K562 (cell line): ENCODE measurements around the gene POLL. TPM values are rescaled to one million over a fixed set of nuclear protein-coding genes. Genes with fewer than 3 reads are reported as not detected.
A peak's percentile ranks its signal among the peaks of the same experiment; 100 is the strongest.

Source experiments
- CHCHD3 ChIP-seq: fragments of 250-450 bp; sonication (Bioruptor Pico); IDR thresholded peaks from 2 replicates; pipeline ENCODE4 v2.1.2; 2022; ENCODE audit warnings: mild to moderate bottlenecking
- CREM ChIP-seq: IDR thresholded peaks from 2 replicates; pipeline ENCODE4 v1.6.1; 2014; ENCODE audit warnings: antibody characterized with exemption, low read depth
- ETV5 ChIP-seq: sonication (generic); formaldehyde crosslinking; IDR thresholded peaks from 2 replicates; pipeline ENCODE4 v1.4.0; 2020; ENCODE audit warnings: low read depth, mild to moderate bottlenecking, missing genetic modification reagents
- L3MBTL2 ChIP-seq: fragments of 450-650 bp; IDR thresholded peaks from 2 replicates; pipeline ENCODE4 v1.6.1; 2016; ENCODE audit warnings: mild to moderate bottlenecking, moderate library complexity
- NCOA6 ChIP-seq: fragments of 450-650 bp; IDR thresholded peaks from 2 replicates; pipeline ENCODE4 v1.6.1; 2017; ENCODE audit warnings: mild to moderate bottlenecking
- RAD21 ChIP-seq, 2 experiments: fragments of 250-450 bp in 1 of 2; fragments of 450-650 bp in 1 of 2; sonication (Bioruptor Pico) in 1 of 2; formaldehyde crosslinking in 1 of 2; IDR thresholded peaks in 1 of 2; conservative IDR thresholded peaks in 1 of 2; 2 replicates each; pipeline versions ENCODE4 v1.4.0 to v1.8.0; 2020 to 2022; ENCODE audit warnings: mild to moderate bottlenecking in 2 of 2, moderate library complexity in 1 of 2
- RB1 ChIP-seq: fragments of 450-650 bp; IDR thresholded peaks from 2 replicates; pipeline ENCODE4 v1.6.1; 2017; ENCODE audit warnings: low read depth, mild to moderate bottlenecking
- RFX1 ChIP-seq: fragments of 450-650 bp; IDR thresholded peaks from 2 replicates; pipeline ENCODE4 v1.6.1; 2016; ENCODE audit warnings: mild to moderate bottlenecking, moderate library complexity
- SNIP1 ChIP-seq: fragments of 450-650 bp; IDR thresholded peaks from 2 replicates; pipeline ENCODE4 v1.7.1; 2017; ENCODE audit warnings: low read depth, mild to moderate bottlenecking
- SPI1 ChIP-seq: IDR thresholded peaks from 2 replicates; pipeline ENCODE4 v1.6.1; 2011; ENCODE audit warnings: low read depth, low read length, control low read depth, borderline replicate concordance
- ZBTB1 ChIP-seq: sonication (generic); formaldehyde crosslinking; IDR thresholded peaks from 2 replicates; pipeline ENCODE4 v1.8.1; 2023; ENCODE audit warnings: missing genetic modification reagents, low read depth, mild to moderate bottlenecking, borderline replicate concordance
- ZFX ChIP-seq: sonication (generic); formaldehyde crosslinking; IDR thresholded peaks from 2 replicates; pipeline ENCODE4 v1.8.0; 2022; ENCODE audit warnings: mild to moderate bottlenecking, missing genetic modification reagents, moderate library complexity
- polyA plus RNA-seq, 8 experiments: library from polyadenylated mRNA; depleted of rRNA in 4 of 8; stranded (reverse) in 5 of 8; unstranded in 3 of 8; fragments of >200 nt; fragmentation: Nextera tagmentation in 2 of 8; fragmentation: Illumina TruSeq in 1 of 8; extraction: Ambion mirVana in 2 of 8; extraction: Trizol in 1 of 8; gene quantifications; 2 replicates each; pipeline versions ENCODE4 v1.2.1 to v1.2.3, GENCODE V29; 2011 to 2014; ENCODE audit warnings: inconsistent platforms in 1 of 8, missing spikeins in 1 of 8
- total RNA-seq, 7 experiments: library from RNA; depleted of rRNA in 6 of 7; stranded (reverse); fragments of >200 nt in 6 of 7; fragmentation: Illumina TruSeq in 2 of 7; extraction: Trizol in 2 of 7; gene quantifications; 2 replicates each; pipeline versions ENCODE4 v1.2.1 to v1.2.3, GENCODE V29; 2011 to 2021; ENCODE audit warnings: low replicate concordance in 1 of 7
- TF ChIP-seq, protein P1 (sequence below): fragments of 450-650 bp; IDR thresholded peaks from 2 replicates; pipeline ENCODE4 v1.6.1; 2016
- TF ChIP-seq, protein P2 (sequence below), 2 experiments: IDR thresholded peaks; 2 replicates each; pipeline ENCODE4 v1.6.1; 2011; ENCODE audit warnings: borderline replicate concordance in 1 of 2, control low read depth in 1 of 2, low read depth in 1 of 2, low read length in 1 of 2, mild to moderate bottlenecking in 1 of 2, mixed read lengths in 1 of 2, moderate library complexity in 1 of 2; ENCODE audit not compliant: insufficient read depth in 1 of 2, insufficient read length in 1 of 2, poor library complexity in 1 of 2, severe bottlenecking in 1 of 2; ENCODE audit errors: extremely low read depth in 1 of 2
- TF ChIP-seq, protein P3 (sequence below), 2 experiments: fragments of 450-650 bp in 1 of 2; sonication (generic) in 1 of 2; formaldehyde crosslinking in 1 of 2; IDR thresholded peaks; 2 replicates each; pipeline versions ENCODE4 v1.7.1 to v1.9.0; 2016 to 2022; ENCODE audit warnings: inconsistent platforms in 1 of 2, mild to moderate bottlenecking in 1 of 2, missing genetic modification reagents in 1 of 2

POLL gene
- total and polyA plus RNA-seq, 9 of the 15 experiments (the other 6 are each of a cell fraction or from before 2014, with no cell fraction given): 1.2 to 18.7 (median 10.9) TPM

DNA sequence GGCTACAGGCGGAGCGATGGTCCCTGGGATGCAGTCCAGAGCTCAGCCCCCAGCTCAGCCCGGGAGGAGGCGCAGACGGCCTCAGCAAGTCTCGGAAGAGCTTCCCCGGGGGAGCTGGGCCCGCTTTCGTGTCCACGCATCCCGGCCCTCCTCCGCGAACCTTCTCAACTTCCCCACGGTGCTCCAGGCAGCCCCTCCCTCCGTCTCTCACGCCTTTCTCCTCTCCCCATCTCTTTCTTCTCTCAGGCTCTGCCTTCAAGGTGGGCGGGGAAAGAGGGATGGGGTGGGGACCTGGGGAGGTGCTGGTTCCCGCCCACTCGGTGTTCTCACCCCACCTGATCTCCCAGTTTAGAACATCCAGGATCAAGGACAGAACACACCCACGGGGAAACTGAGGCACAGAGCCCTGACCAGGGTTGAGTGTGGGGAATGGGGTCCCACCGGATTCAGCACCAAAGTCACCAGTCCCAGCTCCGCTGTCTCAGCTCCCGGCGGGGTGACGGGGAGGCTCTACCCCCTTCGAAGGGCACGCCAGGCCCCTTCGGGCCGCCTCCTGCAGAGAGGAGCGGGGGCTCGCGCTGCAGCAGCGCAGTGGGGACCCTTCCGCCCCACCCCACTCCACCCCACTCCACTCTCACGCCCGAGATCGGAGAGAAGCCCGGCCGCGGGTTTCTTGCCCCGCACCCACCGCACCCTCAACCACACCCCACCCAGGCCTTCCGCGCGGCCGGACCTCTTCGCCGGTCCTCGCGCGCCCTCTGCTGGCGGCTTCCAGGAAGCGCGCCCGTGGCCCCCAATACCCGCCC, 18.2 kb downstream of the POLL start (continued):
- 0 out of 2 replicates have a peak, but pooled peaks have one; percentile 4 for TF ChIP-seq CREM
- TF ChIP-seq, protein P1, sequence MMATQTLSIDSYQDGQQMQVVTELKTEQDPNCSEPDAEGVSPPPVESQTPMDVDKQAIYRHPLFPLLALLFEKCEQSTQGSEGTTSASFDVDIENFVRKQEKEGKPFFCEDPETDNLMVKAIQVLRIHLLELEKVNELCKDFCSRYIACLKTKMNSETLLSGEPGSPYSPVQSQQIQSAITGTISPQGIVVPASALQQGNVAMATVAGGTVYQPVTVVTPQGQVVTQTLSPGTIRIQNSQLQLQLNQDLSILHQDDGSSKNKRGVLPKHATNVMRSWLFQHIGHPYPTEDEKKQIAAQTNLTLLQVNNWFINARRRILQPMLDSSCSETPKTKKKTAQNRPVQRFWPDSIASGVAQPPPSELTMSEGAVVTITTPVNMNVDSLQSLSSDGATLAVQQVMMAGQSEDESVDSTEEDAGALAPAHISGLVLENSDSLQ: no peak
- TF ChIP-seq ZBTB1: peak; percentile 89
- TF ChIP-seq CHCHD3: no peak
- no peak for TF ChIP-seq SPI1
- TF ChIP-seq ETV5: peak; percentile 60; the same call in 1 of the 2 replicates
- TF ChIP-seq, protein P2, sequence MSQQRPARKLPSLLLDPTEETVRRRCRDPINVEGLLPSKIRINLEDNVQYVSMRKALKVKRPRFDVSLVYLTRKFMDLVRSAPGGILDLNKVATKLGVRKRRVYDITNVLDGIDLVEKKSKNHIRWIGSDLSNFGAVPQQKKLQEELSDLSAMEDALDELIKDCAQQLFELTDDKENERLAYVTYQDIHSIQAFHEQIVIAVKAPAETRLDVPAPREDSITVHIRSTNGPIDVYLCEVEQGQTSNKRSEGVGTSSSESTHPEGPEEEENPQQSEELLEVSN (IDR thresholded peaks at IDR 0.05; ENCODE audit: borderline replicate concordance in 1 of 2, extremely low read depth in 1 of 2, insufficient read depth in 1 of 2, insufficient read length in 1 of 2, low read depth in 1 of 2, low read length in 1 of 2, poor library complexity in 1 of 2, severe bottlenecking in 1 of 2): peak in 1 of 2 experiments; percentile 12
- TF ChIP-seq L3MBTL2: peak; percentile 18; the same call in 1 of the 2 replicates
- no peak for TF ChIP-seq RFX1
- TF ChIP-seq RAD21 (CRISPR knock-in tag; conservative IDR thresholded peaks at IDR 0.05 in 1 of 2, IDR thresholded peaks at IDR 0.05 in 1 of 2): peak; percentile 64 to 69
- no peak for TF ChIP-seq SNIP1
- TF ChIP-seq NCOA6: peak; percentile 22; the same call in 1 of the 2 replicates
- peak; percentile 63 for TF ChIP-seq RB1
- TF ChIP-seq, protein P3, sequence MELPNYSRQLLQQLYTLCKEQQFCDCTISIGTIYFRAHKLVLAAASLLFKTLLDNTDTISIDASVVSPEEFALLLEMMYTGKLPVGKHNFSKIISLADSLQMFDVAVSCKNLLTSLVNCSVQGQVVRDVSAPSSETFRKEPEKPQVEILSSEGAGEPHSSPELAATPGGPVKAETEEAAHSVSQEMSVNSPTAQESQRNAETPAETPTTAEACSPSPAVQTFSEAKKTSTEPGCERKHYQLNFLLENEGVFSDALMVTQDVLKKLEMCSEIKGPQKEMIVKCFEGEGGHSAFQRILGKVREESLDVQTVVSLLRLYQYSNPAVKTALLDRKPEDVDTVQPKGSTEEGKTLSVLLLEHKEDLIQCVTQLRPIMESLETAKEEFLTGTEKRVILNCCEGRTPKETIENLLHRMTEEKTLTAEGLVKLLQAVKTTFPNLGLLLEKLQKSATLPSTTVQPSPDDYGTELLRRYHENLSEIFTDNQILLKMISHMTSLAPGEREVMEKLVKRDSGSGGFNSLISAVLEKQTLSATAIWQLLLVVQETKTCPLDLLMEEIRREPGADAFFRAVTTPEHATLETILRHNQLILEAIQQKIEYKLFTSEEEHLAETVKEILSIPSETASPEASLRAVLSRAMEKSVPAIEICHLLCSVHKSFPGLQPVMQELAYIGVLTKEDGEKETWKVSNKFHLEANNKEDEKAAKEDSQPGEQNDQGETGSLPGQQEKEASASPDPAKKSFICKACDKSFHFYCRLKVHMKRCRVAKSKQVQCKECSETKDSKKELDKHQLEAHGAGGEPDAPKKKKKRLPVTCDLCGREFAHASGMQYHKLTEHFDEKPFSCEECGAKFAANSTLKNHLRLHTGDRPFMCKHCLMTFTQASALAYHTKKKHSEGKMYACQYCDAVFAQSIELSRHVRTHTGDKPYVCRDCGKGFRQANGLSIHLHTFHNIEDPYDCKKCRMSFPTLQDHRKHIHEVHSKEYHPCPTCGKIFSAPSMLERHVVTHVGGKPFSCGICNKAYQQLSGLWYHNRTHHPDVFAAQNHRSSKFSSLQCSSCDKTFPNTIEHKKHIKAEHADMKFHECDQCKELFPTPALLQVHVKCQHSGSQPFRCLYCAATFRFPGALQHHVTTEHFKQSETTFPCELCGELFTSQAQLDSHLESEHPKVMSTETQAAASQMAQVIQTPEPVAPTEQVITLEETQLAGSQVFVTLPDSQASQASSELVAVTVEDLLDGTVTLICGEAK (IDR thresholded peaks at IDR 0.05): no peak
- TF ChIP-seq, protein P3 (CRISPR knock-in tag; IDR thresholded peaks at IDR 0.05): no peak
- peak; percentile 34; the same call in 1 of the 2 replicates for TF ChIP-seq ZFX (CRISPR knock-in tag)
